HG03442 (cell line): Measurements from ENCODE around the gene MMP17.

ENCODE experiments used
- ATAC-seq: cut with Tn5 transposase; IDR thresholded peaks from one replicate; pipeline ENCODE4 v1.9.1; 2021; ENCODE audit warnings: mild to moderate bottlenecking, moderate library complexity; ENCODE audit not compliant: unreplicated experiment

Gene MMP17

DNA sequence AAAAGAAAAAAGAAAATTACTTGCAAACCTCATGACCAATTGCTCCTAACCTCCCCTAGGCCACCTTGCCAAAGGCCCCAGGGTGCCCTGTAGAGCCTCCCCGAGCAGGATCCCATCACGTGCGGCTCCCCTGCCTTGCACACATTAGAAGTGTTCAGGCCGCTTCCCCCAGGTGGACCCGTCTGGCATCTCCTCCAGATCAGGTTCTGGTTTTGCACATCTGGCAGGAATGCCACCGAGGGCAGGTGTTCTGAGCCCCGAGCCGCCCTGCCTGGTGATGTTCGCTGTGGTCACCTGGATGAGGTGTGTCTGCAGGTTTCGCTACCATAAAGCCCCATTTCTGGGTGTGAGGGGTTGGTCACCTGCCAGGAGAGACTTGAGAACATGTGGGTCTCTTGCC lies 19.3 kb downstream of the MMP17 start:
- no peak for ATAC-seq

DNA sequence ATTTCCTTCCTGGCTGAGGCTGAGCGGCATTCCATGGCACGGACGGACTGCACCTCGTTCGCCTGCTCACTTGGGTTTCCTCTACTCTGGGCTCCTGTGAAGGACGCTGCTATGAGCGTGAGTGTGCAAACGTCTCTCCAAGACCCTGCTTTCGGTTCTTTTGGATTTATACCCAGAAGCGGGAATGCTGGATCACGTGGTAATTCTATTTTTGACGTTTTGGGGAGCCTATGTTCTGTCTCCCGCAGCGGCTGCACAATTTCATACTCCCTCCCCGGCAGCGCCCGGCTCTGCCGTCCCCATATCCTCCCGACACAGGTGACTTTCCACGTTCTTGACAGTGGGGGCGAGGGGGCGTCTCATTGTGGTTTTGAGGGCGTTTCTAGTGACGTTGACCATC lies 20.6 kb downstream of the MMP17 start:
- no peak for ATAC-seq

DNA sequence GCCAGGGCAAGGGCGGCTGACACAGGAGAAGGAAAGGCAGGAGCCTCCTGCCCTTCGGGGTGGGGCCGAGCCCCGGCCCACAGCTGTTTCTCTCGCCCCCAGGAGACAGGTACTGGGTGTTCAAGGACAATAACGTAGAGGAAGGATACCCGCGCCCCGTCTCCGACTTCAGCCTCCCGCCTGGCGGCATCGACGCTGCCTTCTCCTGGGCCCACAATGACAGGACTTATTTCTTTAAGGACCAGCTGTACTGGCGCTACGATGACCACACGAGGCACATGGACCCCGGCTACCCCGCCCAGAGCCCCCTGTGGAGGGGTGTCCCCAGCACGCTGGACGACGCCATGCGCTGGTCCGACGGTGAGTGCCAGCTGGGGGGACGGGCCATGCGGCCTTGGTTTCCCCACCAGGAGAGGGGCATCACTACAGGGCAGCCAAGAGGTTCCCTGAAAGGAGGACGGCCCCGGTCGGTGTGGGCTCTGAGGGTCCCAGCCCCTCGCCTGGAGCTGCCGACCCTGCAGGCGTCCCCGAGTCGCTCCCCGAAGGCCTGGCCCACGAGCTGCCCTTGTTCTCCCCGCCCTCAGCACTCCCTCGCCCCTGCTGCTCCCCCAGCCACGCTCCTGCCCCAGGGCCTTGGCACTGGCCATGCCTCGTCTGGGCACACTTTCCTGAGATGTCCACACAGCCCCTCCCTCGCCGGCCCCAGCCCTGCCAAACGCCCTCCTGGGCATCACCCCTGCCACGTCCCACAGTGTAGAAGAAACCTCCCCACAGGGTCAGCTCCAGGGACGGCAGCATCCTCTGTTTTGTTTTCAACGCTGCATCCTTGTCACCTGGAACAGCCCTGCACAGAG lies 21.7 kb downstream of the MMP17 start:
- ATAC-seq: no peak

DNA sequence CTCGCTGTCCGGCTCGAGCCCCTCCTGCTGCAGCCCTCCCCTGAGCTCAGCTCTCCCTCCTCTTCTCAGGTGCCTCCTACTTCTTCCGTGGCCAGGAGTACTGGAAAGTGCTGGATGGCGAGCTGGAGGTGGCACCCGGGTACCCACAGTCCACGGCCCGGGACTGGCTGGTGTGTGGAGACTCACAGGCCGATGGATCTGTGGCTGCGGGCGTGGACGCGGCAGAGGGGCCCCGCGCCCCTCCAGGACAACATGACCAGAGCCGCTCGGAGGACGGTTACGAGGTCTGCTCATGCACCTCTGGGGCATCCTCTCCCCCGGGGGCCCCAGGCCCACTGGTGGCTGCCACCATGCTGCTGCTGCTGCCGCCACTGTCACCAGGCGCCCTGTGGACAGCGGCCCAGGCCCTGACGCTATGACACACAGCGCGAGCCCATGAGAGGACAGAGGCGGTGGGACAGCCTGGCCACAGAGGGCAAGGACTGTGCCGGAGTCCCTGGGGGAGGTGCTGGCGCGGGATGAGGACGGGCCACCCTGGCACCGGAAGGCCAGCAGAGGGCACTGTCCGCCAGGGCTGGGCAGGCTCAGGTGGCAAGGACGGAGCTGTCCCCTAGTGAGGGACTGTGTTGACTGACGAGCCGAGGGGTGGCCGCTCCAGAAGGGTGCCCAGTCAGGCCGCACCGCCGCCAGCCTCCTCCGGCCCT lies 22.8 kb downstream of the MMP17 start:
- no peak for ATAC-seq

DNA sequence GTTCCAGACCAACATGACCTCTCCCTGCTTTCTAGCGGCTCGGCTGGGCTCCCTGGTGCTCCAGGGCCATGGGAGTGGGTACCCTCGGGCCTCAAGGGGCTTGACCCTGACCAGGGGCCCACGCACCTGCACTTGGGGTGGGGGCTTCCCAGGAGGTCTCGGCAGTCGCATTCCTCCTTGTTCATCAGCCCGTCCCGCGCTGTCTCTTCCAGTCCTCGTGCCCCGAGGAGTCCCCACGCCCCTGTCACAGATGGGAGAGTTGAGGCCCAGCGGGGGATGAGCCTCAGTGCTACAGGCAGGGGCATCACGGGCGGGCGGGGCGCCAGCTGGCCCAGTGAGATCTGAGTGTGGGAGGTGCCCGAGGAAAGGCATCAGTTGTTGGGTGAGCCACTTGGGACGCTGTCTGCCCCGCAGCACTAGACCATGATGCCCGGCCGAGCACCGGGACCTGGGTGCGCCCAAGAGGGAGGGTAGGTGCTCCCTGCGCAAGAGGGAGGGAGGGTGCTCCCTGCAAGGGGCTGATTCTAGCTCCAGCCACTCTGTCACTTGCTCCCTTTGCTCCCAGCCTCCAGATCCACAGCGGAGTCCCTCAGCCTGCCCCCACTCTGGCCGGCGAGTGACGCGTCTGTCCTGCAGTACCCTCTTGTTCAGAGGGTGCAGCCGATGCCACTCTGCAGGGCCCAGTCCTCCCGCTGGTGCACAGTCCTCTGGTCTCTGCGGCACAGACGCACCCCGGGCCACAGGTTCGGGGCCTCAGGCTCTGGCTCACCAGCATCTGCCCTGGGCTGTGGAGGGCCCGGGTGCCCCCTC lies 23.8 kb downstream of the MMP17 start:
- no peak for ATAC-seq

DNA sequence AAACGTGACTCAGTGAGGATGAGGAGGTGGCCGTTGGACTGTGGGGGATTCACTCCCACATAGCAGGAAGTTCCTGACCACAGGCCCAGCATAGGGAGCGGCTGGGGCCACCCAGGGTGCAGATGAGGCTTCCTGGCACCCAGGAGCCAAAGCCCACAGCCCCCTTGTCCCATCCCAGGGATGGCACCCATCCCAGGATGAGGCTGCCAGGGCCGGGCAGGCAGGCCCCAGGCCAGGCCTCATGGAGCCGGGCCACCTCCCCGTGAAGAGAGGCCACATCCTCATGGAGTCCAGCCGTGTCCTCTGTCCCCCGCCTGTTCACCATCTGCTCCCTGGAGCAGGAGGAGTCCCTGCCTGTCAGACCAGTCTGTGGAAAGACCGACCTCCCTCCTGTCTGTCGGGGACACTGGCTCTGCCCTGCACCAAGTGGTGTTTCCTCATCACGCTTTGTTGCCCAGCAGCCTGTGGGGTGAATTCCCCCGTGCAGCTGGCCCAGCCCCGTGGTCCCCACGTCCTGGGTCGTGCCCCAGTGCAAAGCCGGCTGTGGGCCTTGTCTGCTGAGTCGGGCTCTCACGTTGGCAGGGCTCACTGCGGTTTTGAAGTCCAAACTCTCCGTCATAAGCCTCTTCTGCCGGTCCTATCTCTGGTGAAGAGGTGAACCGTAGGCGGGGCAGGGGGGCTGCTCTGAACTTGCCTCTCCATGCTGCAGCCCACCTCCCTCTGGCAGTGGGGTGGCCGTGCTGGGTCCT lies 24.5 kb downstream of the MMP17 start:
- no peak for ATAC-seq

DNA sequence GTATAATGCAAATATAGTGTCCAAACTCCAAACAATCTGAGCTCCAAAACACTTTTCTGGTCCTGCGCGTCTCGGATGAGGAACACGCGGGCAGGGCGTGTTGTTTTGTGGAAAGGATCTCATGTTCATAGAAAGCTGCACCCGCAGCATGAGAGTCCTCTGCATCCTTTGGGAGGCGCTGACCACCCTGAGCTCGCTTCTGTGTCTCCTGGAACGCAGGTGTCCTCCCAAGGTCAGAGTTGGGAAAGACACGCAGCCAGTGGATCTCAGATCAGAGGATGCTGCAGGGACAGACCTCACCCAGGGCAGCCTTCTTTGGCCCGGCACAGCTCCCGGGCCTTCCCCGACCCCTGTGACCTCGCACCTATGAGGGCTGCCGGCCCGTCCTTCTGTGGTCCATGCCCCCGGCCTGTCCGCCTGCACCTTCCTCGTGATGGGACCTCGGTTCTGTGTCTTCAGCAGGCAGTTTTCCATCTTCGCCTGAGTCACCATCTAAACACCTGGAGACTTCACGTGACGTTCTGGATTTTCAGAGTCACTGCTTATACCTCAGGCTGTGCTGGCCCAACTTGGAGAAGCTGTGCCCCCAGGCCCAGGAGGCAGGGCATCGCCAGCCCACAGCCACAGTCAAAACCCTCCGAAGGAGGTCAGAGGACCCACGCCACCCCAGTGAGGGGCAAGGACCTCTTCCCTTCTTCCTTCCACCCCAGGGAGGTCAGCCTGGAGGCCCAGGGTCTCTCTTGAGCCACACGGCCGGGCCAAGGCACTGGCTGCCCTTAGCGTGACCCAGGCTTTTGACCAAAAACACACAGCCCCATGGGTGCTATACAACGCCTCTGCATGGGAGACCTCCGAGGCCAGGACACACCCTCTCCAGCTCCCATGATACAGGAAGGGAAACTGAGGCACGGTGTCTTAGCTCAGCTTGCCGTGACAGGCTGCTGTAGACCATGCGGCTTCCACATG lies 25.9 kb downstream of the MMP17 start:
- no peak for ATAC-seq

DNA sequence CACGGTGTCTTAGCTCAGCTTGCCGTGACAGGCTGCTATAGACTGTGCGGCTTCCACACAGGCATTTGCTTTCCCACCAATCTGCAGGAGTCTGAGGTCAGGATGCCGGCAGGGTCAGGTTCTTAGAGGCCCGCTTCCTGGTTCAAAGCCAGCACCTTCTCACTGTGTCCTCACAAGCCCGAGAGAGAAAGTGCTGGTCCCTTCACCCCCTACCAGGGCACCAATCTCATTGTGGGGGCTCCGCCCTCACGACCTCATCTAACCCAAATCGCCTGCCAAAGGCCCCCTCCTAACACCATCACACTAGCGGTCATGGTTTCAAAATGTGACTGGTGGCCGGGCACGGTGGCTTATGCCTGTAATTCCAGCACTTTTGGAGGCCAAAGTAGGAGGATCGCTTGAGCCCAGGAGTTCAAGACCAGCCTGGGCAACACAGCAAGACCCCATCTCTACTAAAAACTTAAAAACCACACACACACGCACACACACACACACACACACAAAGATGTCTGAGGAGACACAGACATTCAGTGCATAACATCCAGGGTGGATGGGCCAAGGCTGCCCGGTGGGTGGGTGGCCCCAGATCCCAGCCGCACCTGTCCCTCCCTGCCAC lies 26.8 kb downstream of the MMP17 start:
- no peak for ATAC-seq

DNA sequence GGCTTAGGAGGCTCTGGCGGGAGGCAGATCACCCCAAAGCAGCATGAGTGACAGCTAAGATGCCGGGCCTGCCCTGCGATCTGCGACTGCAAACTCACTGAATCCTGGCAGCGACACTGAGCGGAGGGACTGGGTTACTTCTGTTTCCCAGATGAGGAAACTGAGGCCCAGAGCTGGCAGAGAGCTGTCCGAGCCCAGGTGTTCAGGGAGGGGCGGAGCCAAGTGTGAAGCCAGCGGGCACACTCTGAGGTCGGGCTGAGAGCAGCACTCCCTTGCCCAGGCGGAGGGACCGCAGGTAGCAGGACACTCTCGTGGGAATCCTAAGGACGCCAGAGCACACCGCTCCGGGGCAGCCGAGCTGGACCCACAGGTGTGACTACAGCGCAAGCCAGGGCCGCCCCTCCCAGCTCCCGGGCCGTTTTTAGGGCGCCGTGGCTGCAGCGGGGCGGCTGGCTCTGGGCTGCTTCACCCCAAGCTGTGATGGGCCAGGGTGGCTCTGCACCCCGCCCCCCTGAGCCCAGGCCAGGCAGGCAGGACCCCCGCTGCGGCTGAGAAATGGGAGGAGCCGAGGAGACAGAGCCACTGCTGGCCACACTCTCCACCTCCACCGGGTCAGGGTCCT lies 27.4 kb downstream of the MMP17 start:
- ATAC-seq: no peak

DNA sequence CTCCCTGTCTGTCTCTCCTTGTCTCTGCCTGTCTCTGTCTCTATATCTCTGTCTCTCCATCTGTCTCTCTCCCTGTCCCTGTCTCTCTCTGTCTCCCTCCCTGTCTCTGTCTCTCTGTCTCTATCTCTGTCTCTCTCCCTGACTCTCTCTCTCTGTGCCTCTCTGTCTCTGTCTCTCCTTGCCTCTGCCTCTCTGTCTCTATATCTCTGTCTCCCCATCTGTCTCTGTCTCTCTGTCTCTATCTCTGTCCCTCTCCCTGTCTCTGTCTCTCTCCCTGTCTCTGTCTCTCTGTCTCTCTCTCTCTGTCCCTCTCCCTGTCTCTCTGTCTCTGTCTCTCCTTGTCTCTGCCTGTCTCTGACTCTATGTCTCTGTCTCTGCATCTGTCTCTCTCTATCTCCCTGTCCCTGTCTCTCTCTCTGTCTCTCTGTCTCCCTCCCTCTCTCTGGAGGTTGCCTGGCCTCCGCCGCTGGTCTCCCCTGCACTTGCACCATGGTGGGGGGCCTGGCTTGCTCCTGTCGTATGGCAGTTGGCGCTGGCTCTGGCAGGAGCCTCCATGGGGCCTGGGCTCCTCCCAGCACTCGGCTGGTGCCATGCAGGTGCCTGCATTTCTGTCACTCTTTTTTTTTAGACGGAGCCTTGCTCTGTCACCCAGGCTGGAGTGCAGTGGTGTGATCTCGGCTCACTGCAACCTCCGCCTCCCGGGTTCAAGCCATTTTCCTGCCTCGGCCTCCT lies 28.3 kb downstream of the MMP17 start:
- ATAC-seq: no peak

DNA sequence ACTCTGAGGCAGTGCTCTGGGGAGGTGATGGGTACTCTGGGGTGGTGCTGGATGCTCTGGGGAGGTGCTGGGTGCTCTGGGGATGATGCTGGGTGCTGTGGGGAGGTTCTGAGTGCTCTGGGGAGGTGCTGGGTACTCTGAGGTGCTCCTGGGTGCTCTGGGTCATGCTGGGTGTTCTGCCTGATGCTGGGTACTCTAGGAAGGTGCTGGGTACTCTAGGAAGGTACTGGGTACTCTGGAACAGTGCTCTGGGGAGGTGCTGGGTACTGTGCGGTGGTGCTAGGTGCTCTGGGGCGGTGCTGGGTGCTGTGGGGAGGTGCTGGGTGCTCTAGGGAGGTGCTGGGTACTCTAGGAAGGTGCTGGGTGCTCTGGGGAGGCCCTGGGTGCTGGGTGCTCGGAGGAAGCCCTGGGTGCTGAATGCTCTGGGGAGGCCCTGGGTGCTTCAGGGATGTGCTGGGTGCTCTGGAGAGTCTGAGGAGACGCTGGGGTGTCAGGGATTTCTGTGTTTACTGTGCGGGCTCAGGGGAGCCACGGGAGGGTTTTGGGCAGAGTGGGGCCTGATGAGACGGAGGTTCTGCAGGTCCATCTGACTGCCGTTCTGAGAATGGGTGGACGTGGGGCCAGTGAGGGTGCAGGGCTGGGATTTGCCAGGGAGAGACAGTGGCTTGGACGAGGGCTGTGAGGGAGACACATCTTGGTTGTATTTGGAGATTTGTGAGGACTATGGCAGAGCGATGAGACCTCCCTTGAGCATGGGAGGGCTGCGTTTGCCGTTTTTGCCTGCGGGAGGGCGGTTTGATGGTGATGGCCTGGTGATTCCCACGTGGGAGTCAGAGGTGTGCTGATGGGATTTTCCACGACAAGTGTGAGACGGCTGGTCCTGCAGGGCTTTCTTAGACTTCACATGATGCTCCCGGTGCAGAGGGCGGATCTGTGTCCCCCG lies 30.0 kb downstream of the MMP17 start:
- no peak for ATAC-seq

DNA sequence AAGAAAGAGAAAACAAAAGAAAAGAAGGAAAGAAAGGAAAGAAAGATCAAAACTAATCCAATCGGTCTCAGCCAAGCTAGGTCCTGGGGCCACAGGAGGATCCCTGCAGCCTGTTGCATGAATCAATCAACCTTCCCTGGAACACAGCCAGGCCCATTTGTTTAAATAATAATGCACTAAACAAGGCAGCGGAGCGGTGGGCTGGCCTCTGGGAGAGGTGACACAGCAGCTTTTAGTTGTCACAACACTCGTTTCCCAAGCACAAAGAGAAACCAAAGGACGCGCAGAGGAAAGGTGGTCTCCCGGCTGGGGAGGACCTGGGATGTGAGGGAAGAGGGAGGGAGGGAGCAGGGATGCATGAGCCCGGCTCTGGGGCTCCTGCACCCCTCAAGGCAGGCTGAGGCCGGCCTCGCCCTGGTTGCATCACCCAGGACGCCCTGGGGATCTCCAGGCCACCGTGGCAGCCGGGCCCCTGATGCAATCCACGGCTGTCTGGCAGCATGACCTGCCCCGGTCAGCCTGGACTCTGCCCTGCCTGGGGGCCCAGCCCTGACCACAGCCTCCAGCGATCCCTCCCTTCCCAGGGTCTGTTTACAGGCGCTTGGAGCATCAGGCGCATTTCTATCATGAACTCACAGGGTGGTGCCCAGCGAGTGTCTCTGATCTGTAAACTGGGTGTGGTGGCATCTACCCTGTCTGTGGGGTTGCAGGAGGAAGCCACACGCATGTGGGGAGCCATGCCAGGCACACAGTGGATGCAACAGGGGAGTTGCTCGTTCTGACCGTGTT lies 32.5 kb downstream of the MMP17 start:
- ATAC-seq: no peak

DNA sequence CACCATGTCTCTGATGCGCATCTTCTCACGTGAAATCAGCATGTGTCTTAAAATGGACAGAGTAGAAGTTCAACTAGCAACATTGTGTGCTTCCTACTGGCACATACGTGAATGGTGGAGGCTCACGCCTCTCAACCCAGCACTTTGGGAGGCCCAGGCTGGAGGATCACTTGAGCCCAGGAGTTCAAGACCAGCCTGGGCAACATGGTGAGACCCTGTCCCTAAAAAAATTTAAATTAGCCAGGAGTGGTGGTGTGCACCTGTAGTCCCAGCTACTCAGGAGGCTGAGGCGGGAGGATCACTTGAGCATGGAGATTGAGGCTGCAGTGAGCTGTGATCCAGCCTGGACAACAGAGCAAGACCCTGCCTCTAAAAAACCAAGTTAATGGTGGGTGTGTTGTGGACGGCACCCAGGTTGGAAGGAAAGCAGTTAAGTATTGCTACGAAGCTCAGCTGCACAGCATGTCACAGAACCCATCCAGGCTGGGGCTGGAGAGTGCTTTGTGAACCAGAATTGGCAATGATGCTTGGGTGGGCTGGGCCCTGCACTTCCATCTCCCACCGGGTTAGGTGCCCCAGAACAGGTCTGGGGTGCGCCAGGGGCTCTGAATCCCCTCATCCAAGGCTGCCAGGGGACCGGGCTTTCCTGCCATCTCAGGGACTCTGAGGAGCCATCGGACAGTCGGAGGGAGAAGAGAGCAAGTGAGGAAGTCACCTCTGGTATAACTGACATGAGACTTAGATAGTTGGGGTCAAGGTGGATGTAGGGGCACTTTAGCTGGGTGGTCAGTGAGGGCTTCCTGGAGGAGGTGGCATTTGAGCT lies 33.3 kb downstream of the MMP17 start:
- no peak for ATAC-seq

DNA sequence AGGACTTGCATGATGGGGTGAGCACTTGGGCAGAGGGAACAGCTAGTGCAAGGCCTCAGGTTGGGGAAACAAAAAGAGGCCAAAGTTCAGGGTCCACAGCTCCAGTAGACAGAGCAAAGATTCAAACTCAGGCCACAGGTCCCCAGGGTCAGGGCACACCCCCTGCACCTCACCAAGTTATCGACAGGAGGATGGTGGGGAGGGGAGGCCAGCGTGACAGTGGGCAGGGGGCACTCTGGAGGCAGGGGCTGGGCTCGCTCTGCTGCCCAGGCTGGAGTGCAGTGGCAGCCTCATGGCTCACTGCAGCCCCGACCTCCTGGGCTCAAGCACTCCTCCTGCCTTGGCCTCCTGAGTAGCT lies 33.9 kb downstream of the MMP17 start:
- no peak for ATAC-seq

DNA sequence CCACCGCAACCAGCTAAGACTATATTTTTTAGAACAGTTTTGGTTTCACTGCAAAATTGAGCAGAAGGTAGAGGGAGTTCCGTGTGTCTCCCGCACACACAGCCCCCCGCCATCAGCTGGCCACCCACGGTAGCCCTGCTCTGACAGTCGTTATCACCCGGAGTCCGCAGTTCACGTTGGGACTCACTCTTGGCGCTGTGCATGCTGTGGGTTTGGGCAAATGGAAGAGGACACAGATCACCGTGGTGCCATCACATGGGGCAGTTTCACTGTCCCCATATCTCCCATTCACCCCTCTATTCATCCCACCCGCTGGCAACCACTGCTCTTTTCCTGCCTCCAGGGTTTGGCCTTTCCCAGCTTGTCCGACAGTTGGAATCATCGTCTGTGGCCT lies 34.4 kb downstream of the MMP17 start:
- ATAC-seq: no peak
